Measurements from ENCODE around the gene CROCC2.

DNA sequence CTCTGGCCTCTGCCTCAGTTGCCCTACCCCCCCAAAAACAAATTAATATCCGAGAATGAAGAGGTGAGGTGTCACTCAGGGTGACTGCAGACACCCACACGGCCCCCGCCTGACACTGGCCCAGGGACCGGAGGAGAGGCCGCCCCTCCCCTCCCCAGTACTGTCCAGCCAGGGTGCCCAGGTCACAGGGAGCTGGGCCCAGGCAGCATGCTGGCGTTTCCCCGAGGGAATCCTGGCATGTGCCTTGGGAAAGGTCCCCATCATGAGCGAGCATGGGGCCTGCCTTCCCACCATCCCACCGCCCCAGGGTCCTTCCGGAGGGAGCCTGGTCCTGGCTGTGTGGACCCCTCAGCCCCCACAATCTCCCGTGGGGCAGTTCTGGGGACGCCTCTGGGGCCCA is 13.2 kb upstream of the CROCC2 start:
- TF ChIP-seq ZKSCAN1 (IDR thresholded peaks at IDR 0.05; ENCODE audit: low read length) (no peak), ZNF674 (CRISPR knock-in tag; IDR thresholded peaks at IDR 0.05; ENCODE audit: low read depth) (no peak), NFRKB (IDR thresholded peaks at IDR 0.05) (no peak), GTF3A (CRISPR knock-in tag; conservative IDR thresholded peaks at IDR 0.05) (no peak), POLR2A (IDR thresholded peaks at IDR 0.05; ENCODE audit: insufficient read depth in 1 of 2, low read depth in 2 of 2, low read length in 2 of 2) (no peak), ZNF331 (CRISPR knock-in tag; IDR thresholded peaks at IDR 0.05) (no peak), ZBTB38 (CRISPR knock-in tag; IDR thresholded peaks at IDR 0.05) (no peak), SRSF9 (IDR thresholded peaks at IDR 0.05; ENCODE audit: borderline replicate concordance, insufficient read depth, low read depth, low read length, poor library complexity, severe bottlenecking) (no peak), TCF12 (IDR thresholded peaks at IDR 0.05) (no peak), TCF12 (CRISPR knock-in tag; IDR thresholded peaks at IDR 0.05) (no peak), TAF1 (CRISPR knock-in tag; IDR thresholded peaks at IDR 0.05) (no peak)
- TF ChIP-seq, protein P1, sequence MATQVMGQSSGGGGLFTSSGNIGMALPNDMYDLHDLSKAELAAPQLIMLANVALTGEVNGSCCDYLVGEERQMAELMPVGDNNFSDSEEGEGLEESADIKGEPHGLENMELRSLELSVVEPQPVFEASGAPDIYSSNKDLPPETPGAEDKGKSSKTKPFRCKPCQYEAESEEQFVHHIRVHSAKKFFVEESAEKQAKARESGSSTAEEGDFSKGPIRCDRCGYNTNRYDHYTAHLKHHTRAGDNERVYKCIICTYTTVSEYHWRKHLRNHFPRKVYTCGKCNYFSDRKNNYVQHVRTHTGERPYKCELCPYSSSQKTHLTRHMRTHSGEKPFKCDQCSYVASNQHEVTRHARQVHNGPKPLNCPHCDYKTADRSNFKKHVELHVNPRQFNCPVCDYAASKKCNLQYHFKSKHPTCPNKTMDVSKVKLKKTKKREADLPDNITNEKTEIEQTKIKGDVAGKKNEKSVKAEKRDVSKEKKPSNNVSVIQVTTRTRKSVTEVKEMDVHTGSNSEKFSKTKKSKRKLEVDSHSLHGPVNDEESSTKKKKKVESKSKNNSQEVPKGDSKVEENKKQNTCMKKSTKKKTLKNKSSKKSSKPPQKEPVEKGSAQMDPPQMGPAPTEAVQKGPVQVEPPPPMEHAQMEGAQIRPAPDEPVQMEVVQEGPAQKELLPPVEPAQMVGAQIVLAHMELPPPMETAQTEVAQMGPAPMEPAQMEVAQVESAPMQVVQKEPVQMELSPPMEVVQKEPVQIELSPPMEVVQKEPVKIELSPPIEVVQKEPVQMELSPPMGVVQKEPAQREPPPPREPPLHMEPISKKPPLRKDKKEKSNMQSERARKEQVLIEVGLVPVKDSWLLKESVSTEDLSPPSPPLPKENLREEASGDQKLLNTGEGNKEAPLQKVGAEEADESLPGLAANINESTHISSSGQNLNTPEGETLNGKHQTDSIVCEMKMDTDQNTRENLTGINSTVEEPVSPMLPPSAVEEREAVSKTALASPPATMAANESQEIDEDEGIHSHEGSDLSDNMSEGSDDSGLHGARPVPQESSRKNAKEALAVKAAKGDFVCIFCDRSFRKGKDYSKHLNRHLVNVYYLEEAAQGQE (IDR thresholded peaks at IDR 0.05; ENCODE audit: borderline replicate concordance in 1 of 2, low read depth in 1 of 2, low read length in 2 of 2): no peak
- TF ChIP-seq, protein P2, sequence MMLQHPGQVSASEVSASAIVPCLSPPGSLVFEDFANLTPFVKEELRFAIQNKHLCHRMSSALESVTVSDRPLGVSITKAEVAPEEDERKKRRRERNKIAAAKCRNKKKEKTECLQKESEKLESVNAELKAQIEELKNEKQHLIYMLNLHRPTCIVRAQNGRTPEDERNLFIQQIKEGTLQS (CRISPR knock-in tag; IDR thresholded peaks at IDR 0.05): no peak
- TF ChIP-seq, protein P3, sequence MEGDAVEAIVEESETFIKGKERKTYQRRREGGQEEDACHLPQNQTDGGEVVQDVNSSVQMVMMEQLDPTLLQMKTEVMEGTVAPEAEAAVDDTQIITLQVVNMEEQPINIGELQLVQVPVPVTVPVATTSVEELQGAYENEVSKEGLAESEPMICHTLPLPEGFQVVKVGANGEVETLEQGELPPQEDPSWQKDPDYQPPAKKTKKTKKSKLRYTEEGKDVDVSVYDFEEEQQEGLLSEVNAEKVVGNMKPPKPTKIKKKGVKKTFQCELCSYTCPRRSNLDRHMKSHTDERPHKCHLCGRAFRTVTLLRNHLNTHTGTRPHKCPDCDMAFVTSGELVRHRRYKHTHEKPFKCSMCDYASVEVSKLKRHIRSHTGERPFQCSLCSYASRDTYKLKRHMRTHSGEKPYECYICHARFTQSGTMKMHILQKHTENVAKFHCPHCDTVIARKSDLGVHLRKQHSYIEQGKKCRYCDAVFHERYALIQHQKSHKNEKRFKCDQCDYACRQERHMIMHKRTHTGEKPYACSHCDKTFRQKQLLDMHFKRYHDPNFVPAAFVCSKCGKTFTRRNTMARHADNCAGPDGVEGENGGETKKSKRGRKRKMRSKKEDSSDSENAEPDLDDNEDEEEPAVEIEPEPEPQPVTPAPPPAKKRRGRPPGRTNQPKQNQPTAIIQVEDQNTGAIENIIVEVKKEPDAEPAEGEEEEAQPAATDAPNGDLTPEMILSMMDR (CRISPR knock-in tag; IDR thresholded peaks at IDR 0.05): no peak

Measured in HepG2 (cell line).